Measurements from ENCODE around the gene CDK2AP2.
"Not testable (repeated sequence)": the region's sequence is repeated elsewhere in the genome, so short reads cannot be mapped to it uniquely, and the experiment has no call there.

CDK2AP2 gene

DNA sequence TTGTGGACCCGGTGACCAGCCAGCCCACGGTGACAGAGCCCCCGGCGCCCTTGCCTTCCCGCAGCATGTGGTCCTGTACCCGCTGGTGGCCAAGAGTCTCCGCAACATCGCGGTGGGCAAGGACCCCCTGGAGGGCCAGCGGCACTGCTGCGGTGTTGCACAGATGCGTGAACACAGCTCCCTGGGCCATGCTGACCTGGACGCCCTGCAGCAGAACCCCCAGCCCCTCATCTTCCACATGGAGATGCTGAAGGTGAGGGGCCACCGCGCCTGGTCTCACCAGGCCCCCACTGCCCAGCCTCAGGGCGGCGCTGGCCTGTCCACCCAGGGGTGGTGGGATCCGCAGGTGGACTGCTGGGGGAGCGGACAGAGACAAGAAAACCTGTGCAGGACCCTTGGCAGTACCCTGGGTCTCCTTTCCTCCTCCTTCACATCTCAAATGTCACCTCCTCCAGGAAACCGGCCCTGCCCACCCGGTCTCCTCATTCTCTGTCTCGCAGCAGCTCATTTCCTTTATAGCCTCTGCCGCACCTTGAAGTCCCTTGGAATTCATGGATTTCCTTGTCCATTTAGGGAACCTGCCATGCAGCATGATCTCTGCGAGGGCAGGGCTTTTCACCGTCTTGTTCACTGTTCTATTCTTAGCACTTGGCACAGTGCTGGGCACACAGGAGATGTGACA is 18.6 kb downstream of the CDK2AP2 start:
- no peak for DNase-seq

DNA sequence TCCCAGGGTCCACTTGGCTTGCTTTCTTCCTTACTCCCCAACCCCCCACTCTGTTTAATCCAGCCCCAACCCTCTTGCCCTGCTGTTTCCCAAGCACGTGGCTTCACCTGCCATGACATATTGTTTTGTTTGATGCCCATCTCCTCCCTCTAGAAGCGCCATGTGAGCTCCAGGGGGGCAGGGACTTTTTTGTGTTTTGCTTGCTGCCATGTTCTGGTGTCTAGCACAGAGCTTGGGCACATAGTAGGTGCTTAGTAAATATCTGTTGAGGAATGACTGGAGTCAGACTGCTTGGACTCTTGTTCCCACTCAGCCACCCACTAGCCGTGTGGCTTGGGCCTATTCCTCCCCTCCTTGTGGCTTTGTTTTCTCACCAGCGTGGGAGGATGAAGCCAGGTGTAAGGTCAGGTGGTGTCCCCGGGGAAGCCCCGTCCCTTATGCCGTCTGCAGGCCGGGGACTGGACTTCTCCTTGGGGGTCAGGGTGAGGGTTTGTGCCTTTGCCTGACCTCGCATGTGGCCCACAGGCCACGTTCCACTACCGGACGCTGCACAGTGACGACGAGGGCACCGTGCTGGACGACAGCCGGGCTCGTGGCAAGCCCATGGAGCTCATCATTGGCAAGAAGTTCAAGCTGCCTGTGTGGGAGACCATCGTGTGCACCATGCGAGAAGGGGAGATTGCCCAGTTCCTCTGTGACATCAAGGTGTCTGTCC is 21.3 kb downstream of the CDK2AP2 start:
- DNase-seq = peak; percentile 47

DNA sequence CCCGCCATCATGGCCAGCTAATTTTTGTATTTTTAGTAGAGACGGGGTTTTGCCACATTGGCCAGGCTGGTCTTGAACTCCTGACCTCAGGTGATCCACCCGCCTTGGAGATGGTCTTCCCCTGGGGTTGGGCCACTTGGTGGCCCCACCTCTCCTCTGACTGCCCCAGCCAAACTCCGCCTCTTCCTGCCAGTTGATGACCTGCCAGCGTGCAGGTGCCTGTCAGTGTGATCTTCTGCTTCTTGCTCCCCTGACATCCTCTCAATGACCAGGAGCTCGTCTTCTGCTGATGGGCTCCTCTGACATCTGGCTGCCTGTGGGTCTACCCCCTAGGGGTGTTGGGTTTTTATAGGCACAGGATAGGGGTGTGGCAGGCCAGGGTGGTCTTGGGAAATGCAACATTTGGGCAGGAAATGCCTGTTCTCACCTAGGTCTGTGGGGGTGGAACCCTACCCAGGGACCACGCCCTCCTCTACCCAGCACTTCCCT is 22.0 kb downstream of the CDK2AP2 start:
- DNase-seq = peak; percentile 81

DNA sequence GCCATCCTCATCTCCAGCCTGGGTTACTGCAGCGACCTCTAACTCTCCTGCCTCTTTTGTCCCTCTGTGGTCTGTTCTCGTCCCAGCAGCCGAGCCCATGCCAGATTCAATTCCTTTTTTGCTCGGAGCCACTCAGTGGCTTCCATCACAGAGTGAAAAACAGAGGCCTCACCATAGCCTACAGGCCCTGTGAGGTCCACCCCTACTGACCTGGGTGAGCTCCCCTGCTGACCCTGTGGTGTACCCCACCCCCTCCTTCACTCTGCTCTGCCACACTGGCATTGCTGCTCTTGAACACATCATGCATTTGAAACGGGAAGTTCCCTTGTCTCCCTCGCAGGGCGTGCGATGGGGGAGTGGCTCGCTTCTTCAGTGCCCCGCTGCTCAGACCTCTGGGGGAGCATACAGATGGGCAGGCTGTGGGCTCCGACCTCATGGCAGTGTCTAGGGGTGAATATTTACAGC is 23.1 kb downstream of the CDK2AP2 start:
- DNase-seq = peak; percentile 71

DNA sequence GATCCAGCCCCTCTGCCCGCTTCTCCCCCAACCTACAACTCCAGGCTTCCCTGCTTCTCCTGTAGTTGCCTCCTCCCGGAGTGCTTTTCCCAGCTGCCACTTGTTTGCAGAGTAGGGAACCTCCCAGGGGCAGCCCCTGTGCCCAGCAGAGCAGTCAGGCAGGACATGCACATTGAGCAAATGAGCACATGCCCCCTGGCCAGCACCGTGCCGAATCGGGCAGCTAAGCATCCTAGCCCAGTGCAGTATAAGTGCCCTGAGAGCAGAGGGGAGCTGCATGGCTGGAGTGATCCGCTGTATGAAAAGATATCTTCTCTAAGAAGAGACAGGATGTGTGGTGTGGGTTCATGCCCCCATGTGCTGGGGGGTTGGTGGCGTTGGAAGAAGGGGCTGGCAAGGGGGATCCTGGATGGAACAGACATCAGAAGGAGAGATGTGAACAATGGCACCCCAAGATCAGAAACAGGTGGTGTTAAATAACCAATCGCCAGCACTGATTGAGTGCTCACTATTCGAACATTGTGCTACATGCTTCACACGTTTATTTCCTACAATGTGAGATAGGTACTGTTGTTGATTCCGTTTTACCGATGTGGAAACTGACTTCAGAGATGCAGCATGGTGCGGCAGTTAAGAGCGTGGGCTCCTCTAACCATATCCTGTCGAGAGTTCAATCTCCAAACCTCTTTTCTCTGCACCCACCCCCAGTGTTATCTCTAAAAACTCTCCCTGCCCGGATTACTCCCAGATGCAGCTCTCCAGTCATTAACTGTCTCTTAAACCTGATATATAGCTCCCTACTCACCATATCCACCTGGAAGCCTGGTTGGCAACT is 23.9 kb downstream of the CDK2AP2 start:
- DNase-seq = peak; percentile 65

DNA sequence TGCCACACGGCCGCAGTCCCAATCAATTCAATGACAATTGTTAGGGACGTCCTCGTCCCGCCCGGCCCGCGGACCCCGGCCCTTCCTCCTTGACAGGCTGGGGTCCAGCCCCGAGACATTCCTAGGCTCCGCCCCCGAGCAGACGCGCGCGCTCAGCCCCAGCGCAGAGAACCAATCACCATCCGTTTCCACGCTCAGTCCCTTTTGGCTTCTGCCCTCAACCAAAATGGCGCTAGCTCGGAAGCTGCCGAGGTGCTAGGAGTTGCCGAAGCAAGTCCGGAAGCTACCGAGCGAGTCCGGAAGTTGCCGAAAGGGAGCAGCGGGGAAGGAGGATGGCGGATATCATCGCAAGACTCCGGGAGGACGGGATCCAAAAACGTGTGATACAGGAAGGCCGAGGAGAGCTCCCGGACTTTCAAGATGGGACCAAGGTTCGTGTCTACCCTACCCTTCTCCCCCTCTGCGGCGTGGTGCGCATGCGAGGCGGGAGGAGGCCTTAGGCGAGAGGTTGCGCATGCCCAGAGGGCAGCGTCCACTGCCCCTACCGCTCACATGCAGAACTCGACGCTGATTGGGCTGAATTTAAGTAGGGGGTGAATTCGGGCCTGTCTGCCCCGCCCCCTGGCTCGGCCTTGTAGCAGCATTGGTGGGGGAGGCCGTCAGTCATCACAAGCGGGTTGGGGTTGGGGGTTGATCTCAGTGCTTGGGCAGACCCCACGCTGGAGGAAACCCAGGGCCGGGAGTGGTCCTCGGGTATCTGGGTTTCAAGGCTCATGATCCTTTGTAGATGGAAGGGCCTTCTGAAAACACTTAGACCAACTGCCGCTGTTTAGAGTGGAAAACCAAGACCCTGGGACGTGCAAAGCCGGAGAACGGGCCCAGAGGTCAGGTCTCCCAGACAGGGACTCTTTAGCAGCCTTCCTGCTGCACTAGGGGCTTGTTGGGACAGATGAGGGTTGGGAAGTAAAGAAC is 24.8 kb downstream of the CDK2AP2 start, which contains the start of gene AIP:
TSS of gene AIP (plus strand) at position 200 of the 972 bp plus-strand sequence. CDS start at position 333, 133 bp downstream.
- peak; percentile 98 for DNase-seq

DNA sequence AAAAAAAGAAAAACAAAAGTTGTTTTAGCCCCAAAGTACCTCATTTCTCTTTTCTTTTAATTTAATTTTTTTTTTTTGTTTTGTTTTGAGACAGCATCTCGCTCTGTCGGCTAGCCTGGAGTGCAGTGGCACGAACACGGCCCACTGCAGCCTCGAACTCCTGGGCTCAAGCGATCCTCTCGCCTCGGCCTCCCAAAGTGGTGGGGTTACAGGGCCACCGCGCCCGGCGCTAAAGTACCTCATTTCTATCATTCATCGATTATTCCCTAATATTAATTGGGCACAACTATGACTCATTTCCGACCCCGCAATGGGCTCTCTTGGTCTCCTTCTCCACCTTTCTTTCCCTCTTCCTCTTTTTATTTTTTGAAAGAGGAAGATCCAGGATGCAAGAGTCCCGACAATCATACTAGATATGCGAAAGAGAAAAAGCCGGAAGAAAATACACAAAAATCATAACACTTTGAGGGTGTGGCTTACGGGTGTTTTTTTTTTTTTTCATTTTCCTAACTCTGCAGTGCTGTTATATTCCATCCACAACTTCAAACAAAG is 25.6 kb downstream of the CDK2AP2 start:
- no peak for DNase-seq

DNA sequence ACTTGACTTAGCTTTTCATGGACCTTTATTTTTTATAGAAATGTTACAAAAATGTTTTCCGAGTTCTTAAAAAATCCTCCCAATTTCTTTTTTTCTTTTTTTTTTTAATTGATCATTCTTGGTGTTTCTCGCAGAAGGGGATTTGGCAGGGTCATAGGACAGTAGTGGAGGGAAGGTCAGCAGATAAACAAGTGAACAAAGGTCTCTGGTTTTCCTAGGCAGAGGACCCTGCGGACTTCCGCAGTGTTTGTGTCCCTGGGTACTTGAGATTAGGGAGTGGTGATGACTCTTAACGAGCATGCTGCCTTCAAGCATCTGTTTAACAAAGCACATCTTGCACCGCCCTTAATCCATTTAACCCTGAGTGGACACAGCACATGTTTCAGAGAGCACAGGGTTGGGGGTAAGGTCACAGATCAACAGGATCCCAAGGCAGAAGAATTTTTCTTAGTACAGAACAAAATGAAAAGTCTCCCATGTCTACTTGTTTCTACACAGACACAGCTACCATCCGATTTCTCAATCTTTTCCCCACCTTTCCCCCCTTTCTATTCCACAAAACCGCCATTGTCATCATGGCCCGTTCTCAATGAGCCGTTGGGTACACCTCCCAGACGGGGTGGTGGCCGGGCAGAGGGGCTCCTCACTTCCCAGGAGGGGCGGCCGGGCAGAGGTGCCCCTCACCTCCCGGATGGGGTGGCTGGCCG is 30.5 kb downstream of the CDK2AP2 start:
- not testable (repeated sequence) for DNase-seq

DNA sequence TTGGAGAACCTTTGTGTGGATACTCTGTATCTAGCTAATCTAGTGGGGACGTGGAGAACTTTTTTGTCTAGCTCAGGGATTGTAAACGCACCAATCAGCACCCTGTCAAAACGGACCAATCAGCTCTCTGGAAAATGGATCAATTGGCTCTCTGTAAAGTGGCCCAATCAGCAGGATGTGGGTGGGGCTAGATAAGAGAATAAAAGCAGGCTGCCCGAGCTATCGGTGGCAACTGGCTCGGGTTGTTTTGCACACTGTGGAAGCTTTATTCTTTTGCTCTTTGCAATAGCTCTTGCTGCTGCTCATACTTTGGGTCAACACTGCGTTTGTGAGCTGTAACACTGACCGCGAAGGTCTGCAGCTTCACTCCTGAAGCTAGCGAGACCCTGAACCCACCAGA is 31.3 kb downstream of the CDK2AP2 start:
- not testable (repeated sequence) for DNase-seq

DNA sequence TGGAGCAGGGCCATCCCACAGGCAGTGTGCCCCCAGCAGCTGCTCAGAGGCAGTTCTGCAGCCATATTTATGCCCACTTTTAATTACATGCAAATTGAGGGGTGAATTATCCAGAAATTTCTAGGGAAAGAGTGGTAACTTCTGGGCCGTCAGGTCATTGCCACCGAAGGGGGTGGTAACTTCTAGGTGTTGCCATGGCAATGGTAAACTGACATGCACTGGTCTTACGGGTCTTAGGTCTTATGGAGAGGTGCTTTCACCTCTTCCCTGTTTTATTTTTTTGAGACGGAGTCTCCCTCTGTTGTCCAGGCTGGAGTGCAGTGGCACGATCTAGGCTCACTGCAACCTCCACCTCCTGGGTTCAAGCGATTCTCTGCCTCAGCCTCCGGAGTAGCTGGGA is 35.1 kb downstream of the CDK2AP2 start:
- no peak for DNase-seq

DNA sequence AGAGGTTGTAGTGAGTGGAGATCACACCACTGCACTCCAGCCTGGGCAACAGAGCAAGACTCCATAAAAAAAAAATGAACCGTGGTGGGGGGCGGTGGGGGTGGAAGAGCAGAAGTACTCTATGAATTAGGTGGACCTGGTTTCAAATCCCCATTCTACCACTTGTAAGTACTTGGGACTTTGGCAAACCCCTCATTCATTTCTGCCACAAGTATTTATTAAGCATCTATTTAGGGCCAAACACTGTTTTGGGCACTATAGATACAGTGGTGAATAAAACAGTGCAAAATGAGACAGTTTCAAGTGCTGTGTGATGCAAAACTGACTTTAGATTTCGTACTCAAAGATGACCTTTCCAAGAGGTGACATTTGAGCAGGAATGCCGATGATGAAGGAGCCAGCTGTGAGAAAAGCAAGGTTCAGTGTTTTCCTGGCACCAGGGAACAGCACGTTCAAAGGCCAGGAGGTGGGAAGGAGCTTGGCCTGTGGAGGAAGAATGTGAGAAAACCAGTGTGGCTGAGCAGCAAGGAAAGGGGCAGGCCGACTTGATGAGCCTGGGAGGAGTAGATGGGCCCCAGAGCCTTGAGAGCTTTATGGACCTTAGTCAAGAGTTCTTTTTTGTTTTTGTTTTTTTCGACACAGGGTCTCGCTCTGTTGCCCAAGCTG is 37.5 kb downstream of the CDK2AP2 start:
- no peak for DNase-seq

DNA sequence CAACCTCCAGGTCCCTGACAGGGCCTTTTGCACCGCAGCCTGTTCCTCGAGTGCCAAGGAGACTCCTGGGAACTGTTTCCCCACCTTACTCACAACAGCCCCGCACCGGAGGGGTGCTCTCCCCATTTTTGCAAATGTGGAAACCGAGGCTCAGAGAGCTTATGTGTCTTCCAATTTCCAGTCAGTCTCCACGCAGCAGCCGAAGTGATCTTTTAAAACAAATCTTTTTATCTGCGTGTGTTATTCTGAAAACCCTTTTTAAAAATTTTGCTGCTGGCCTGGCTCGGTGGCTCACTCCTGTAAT is 38.5 kb downstream of the CDK2AP2 start:
- DNase-seq = no peak

DNA sequence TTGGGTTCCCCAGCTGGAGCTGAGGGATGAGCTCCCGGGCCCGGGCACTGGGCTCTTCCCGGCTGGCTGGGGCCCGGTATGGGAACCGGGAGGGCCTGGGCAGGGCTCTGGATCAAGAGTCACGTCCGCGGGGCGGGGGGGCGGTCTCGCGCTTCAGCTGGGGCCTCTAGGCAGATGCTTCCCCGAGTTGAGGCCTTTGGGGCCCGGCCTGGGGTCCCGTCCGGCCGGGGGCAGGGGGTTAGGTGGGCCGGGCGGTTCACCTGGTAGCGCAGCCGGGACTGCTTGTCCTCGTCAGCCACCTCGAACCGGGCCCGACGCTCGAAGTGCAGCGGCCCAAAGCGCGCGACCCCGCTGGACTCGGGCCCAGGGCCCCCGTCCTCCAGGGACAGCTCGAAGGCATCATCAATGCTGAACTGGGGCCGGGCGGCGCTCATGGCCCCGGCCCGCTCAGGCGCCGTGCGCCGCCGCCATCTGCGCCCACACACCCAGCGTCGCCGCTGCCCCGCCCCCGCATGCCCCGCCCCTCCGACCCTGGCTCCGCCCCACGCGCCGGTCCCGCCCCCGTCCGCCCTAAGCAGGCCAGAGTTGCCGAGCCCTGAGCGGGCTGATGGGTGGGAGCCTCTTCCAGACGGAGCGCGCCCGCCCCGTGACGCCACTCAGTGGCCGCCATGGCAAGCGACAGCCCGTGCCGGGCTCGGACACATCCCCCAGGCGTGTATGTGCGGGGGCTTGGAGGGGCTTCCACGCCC is 39.0 kb downstream of the CDK2AP2 start, which contains the start of gene TMEM134:
TSS of gene TMEM134 (minus strand) at position 493 of the 749 bp plus-strand sequence. CDS start at position 434, 59 bp downstream.
- peak; percentile 94 for DNase-seq

DNA sequence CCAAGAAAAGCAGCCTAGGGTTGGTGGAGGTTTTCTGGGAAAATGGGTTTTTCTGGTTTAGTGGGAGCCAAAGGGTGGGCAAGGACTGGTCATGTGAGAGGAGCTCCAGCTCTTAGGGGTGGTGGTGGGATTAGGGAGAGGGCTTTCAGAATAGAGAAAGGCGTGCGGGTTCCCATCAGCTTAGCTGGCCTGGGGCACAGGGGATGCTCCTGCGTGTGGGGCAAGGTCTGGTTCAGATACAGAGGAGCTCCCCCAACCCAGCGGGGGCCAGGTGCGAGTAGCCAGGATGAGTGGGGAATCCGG is 39.6 kb downstream of the CDK2AP2 start:
- no peak for DNase-seq

DNA sequence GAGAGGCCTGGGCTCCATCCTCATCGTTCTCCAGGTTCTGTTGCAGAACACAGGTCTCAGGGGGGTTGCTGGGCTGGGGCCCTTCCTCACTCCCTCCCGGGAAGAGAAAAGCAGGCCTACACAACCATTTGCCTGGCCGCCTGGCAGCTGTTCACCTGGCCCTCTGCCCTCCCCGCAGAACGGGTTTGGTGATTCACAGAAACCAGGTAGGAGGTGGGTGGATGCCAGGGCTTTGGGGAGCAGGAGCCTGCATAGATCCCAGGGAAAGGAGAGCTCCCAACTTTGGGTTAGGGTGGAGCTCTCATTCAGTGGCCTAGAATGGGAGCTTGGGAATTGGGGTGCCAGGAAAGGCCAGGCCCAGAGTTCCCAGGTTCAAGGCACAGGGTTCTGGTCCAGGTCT is 39.9 kb downstream of the CDK2AP2 start:
- no peak for DNase-seq

DNA sequence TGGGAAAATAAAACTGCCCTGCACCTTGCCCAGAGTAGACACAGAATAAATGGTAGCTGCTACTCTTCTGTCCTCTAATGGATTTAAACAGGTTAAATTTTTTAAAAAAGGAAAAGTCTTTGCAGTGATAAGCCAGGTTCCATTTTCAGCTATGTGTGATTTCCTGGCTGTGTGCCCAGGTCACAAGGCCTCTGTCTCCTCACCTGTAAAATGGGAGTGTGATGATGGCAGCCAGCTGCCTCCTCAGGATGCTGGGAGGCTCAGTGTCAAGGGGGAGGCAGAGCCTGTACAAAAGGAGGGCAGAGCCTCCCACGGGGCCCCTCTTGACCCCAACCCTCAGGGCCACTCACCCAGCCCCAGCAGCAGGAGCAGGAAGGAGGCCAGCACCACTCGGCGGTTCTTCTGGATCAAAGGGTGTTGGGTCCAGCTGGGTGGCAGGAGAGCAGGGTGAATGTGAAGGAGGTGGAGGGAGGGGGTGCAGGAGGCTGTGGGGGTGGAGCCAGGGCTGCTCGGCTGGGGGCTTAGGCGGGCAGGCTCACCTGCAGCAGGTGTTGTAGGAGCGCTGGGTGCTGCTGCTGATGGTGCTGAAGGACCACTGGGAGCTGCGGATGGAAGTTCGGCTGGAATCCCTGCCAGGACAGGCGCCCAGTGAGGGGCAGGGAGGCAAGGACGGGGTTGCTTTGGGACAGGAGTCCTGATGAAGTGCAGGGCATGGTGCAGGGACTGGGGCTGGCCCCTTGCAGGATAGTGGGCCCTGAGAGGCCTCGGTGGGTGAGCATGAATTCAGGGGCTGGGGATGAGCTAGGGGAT is 40.8 kb downstream of the CDK2AP2 start:
- DNase-seq = no peak

DNA sequence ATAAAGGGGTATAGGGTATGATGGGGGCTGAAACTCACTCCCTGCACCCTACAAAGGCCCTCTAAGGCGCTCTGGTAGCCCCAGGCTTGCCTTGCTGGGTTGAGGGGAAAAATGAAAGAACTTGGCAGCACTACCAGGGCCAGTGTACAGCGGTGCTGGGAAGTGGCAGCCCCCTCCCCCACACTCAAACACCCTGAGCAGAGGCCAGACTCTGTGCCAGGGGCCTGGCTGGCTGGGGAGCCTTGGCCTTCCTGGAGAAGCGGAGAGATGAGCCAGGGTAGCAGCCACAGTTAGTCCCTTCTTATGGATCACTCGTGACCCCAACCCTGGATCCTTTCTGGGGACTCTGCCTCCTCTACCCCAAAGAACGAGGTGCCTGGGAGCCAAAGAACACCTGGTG is 41.6 kb downstream of the CDK2AP2 start:
- no peak for DNase-seq

DNA sequence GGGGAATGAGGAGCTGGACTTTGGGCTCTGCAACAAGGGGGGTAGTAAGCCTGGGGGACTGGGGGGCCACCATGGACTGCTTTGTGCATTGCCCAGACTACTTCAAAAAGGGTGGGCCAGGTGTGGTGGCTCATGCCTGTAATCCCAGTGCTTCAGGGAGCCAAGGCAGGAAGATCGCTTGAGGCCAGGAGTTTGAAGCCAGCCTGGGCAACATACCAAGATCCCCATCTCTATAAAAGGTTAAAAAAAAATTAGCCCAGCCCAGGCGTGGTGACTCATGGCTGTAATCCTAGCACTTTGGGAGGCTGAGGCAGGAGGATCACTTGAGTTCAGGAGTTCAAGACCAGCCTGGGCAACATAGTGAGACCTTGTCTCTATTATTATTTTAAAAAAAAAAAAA is 42.4 kb downstream of the CDK2AP2 start:
- DNase-seq = not testable (repeated sequence)

DNA sequence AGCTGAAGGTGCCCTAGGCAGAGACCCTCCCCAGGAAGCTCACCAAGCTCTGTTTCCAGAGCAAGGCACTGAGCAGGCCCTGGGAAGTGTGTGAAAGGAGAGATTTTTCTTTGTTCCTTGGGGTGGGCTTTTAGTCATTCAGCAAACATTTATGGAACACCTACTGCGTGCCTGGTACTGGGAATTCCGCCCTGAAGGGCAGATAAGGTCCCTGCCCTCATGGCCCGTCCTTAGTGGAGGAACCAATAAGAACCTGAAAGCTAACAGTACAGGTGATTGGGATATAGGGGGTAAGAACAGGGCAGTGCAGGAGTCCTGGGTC is 42.8 kb downstream of the CDK2AP2 start:
- DNase-seq = no peak

Data from CD4-positive, alpha-beta T cell treated with Interleukin-10 for 1 hour (primary cell).